LNCaP clone FGC (cell line): ENCODE results near the gene OSTF1.

ENCODE experiments used
- DNase-seq: peaks from one replicate; pipeline ENCODE4 v3.0.0-alpha.2; 2011; ENCODE audit warnings: low read depth
- H3K4me3 ChIP-seq: 2 replicates; pipeline ENCODE4 v1.5.1; 2011; ENCODE audit warnings: mild to moderate bottlenecking, low read depth, low read length, control low read depth
- CTCF ChIP-seq: IDR thresholded peaks from 2 replicates; pipeline ENCODE4 v1.5.1; 2012; ENCODE audit warnings: mild to moderate bottlenecking; ENCODE audit not compliant: control insufficient read depth, insufficient read depth; ENCODE audit errors: extremely low read depth

OSTF1 gene

DNA sequence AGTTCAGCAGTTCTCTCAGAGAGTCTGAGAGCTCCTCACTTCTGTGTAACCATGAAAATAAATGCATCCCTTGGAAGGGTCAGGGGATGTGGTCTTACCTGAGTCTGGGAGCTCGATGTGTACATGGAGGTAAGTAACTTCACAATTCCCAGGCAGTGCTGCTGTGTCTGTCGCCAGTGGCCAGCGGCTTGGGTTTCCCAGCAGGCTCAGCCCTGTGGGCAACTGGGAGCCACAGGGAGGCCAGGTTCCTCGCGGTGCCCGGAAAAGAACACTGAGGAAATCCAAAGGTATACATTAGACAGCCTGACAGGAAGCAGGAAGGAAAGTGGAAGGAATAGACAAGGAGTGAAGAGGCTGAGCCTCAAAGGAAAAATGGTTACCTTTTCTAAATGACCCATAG, 62.2 kb downstream of the OSTF1 start:
- no peak overlapping the region for H3K4me3 ChIP-seq
- DNase-seq, result no peak
- TF ChIP-seq CTCF, result no peak

- DNase-seq, result no peak
- H3K4me3 ChIP-seq, result no peak overlapping the region
- no peak for TF ChIP-seq CTCF
These were observed 64.1 kb downstream of the OSTF1 start for GRCh38 chr9:75152416-75152815.

GRCh38 chr9:75156858-75157257, 68.5 kb downstream of the OSTF1 start:
- H3K4me3 ChIP-seq, result no peak overlapping the region
- no peak for DNase-seq
- TF ChIP-seq CTCF, result no peak

DNA sequence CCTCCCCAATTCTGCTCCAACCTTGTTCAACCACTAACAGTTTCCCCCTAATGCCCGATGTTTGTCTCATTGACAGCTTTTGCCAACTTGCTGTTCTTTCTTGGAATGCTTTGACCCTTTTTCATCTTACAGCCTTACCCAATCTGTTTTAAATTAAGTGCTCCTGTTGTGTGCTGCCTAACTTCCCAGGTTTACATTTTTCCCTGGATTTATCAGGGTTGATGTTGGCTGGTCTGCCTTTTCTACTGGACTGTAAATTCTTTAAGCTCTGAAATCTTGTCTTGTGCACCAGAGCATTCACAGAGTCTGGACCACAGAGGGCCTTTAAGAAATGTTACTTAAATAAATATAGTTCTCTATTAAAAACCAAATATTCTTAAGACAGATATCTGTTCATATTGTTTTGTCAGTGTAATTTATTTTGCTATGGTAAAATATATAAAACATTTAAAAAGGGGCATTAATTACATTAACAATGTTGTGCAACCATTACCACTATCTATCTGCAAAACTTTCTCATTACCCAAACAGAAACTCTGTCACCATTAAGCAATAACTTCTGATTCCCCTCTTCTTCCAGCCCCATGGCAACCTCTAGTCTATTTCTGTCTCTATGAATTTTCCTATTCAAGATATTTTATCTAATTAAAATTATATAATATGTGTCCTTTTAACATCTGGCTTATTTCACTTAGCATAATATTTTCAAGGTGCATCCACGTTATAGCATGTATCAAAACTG, 73.0 kb downstream of the OSTF1 start:
- TF ChIP-seq CTCF, result no peak
- DNase-seq, result no peak

GRCh38 chr9:75163764-75164163, 75.5 kb downstream of the OSTF1 start:
- no peak overlapping the region for H3K4me3 ChIP-seq
- TF ChIP-seq CTCF, result no peak
- DNase-seq, result no peak

More for the DNA sequence above, 73.0 kb downstream of the OSTF1 start:
- no peak overlapping the region for H3K4me3 ChIP-seq

GRCh38 chr9:75164573-75164972, 76.3 kb downstream of the OSTF1 start:
- H3K4me3 ChIP-seq, result no peak overlapping the region
- DNase-seq, result no peak
- no peak for TF ChIP-seq CTCF

- H3K4me3 ChIP-seq, result no peak overlapping the region
- DNase-seq, result no peak
- TF ChIP-seq CTCF, result no peak
These were observed 79.0 kb downstream of the OSTF1 start for GRCh38 chr9:75167281-75167680.
